Left ventricle myocardium inferior (tissue), 1 donor: ENCODE results near the gene DNAH11. TPM values are rescaled to one million over a fixed set of nuclear protein-coding genes. Genes with fewer than 3 reads are reported as not detected.

ENCODE experiments used
- DNase-seq: peaks from one replicate; pipeline ENCODE4 v3.0.0-alpha.2; 2020
- H3K27ac ChIP-seq: fragments of 200-600 bp; replicated peaks from 2 replicates; pipeline ENCODE4 v1.8.0; 2021
- H3K27me3 ChIP-seq: fragments of 200-600 bp; 2 replicates; pipeline ENCODE4 v1.8.0; 2021; ENCODE audit warnings: low read depth
- H3K36me3 ChIP-seq: fragments of 200-600 bp; 2 replicates; pipeline ENCODE4 v1.8.0; 2021
- H3K4me1 ChIP-seq: fragments of 200-600 bp; 2 replicates; pipeline ENCODE4 v1.8.0; 2021
- H3K4me3 ChIP-seq: fragments of 200-600 bp; 2 replicates; pipeline ENCODE4 v1.8.0; 2021; ENCODE audit warnings: mild to moderate bottlenecking, moderate library complexity
- H3K9me3 ChIP-seq: fragments of 200-600 bp; replicated peaks from 2 replicates; pipeline ENCODE4 v1.8.0; 2021
- intact Hi-C: fragments of 100-400 bp; cut with micrococcal nuclease; formaldehyde crosslinking; loops from one replicate; pipeline ENCODE4 v1.11.0; 2022
- long read RNA-seq: library from polyadenylated mRNA; unstranded; transcript quantifications from one replicate; pipeline ENCODE4 v2.0.0, GENCODE V29; 2021
- total RNA-seq: library from RNA; stranded (reverse); fragmentation: NEBNext Ultra II Directional; extraction: Animal tissue kit (Norgen Biotek cat#: 25700); gene quantifications from one replicate; pipeline ENCODE4 v1.2.1, GENCODE V29; 2021
- TF ChIP-seq, protein P1 (sequence below): fragments of 200-600 bp; IDR thresholded peaks from 2 replicates; pipeline ENCODE4 v1.8.0; 2021; ENCODE audit warnings: antibody characterized with exemption, mild to moderate bottlenecking, borderline replicate concordance
- donor health status: DM: no; HTN: yes; CAD: no; lungs with severe emphysema.

Gene DNAH11, protein sequence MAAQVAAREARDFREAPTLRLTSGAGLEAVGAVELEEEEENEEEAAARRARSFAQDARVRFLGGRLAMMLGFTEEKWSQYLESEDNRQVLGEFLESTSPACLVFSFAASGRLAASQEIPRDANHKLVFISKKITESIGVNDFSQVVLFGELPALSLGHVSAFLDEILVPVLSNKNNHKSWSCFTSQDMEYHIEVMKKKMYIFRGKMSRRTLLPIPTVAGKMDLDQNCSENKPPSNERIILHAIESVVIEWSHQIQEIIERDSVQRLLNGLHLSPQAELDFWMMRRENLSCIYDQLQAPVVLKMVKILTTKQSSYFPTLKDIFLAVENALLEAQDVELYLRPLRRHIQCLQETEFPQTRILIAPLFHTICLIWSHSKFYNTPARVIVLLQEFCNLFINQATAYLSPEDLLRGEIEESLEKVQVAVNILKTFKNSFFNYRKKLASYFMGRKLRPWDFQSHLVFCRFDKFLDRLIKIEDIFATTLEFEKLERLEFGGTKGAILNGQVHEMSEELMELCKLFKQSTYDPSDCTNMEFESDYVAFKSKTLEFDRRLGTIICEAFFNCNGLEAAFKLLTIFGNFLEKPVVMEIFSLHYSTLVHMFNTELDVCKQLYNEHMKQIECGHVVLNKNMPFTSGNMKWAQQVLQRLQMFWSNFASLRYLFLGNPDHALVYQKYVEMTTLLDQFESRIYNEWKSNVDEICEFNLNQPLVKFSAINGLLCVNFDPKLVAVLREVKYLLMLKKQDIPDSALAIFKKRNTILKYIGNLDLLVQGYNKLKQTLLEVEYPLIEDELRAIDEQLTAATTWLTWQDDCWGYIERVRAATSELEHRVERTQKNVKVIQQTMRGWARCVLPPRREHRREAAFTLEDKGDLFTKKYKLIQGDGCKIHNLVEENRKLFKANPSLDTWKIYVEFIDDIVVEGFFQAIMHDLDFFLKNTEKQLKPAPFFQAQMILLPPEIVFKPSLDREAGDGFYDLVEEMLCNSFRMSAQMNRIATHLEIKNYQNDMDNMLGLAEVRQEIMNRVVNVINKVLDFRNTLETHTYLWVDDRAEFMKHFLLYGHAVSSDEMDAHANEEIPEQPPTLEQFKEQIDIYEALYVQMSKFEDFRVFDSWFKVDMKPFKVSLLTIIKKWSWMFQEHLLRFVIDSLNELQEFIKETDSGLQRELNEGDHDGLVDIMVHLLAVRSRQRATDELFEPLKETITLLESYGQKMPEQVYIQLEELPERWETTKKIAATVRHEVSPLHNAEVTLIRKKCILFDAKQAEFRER (N-terminal part only)
- 0.74 TPM for total RNA-seq
- long read RNA-seq, partial matches to known transcripts = 0 of 2 reads
- long read RNA-seq, other reads (novel, unspliced or antisense) = 2 of 2 reads

DNA sequence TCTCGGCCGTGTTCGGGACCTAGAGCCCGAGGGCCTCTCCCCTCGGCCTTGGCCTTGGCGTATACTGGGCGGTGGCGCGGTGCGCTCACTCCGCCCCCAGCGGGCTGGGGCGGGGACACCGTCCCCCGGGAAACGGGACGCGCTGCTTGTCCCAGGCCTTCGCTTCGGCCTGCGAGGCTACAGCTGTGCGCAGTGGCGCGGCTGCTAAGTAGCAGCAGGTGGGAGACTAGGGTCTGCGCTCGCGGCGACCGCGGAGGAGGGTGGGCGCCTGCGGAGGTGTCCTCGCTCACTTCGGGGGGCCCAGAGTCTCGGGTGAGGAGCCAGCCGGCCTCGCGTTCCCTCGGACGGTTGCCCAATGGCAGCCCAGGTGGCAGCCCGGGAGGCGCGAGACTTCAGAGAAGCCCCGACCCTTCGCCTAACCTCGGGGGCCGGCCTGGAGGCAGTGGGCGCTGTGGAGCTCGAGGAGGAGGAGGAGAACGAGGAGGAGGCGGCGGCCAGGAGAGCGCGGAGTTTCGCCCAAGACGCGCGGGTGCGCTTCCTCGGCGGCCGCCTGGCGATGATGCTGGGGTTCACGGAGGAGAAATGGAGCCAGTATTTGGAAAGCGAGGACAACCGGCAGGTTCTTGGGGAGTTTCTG lies at the start of gene DNAH11:
Gene DNAH11, plus strand, starts transcription at position 149 of the 637 bp plus-strand sequence. Its CDS starts 207 bp downstream, at position 356.
- Histone ChIP-seq H3K27ac (no peak within 1 kb of the TSS), H3K36me3 (no peaks in the 10 kb centered on the region), H3K4me3 (peak within 1 kb of the TSS; percentile 69), H3K27me3 (peaks cover 86% of the 10 kb centered on the region), H3K4me1 (peaks cover 16% of the 10 kb centered on the region), H3K9me3 (no peaks in the 10 kb centered on the region)
- peak; percentile 28 for DNase-seq
- TF ChIP-seq, protein P1, sequence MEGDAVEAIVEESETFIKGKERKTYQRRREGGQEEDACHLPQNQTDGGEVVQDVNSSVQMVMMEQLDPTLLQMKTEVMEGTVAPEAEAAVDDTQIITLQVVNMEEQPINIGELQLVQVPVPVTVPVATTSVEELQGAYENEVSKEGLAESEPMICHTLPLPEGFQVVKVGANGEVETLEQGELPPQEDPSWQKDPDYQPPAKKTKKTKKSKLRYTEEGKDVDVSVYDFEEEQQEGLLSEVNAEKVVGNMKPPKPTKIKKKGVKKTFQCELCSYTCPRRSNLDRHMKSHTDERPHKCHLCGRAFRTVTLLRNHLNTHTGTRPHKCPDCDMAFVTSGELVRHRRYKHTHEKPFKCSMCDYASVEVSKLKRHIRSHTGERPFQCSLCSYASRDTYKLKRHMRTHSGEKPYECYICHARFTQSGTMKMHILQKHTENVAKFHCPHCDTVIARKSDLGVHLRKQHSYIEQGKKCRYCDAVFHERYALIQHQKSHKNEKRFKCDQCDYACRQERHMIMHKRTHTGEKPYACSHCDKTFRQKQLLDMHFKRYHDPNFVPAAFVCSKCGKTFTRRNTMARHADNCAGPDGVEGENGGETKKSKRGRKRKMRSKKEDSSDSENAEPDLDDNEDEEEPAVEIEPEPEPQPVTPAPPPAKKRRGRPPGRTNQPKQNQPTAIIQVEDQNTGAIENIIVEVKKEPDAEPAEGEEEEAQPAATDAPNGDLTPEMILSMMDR = peak; percentile 15
- intact Hi-C loops = no loop called here

DNA sequence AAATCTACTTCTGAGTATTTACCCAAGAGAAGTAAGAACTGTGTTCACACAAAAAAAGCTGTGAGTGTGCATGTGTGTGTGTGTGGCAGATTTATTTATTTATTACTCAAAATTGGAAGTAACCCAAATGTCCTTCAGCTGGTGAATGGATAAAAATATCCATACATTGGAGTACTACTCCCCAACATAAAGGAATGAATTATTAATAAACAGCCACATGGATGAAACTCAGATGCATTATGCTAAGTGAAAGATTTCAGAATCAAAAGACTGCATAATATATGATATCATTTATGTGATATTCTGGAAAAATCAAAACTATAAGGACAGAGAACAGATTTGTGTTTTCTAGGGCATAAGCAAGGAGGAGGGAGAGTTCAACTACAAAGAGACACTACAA lies 47.1 kb upstream of the DNAH11 start:
- peaks cover 42% of the 10 kb centered on the region for H3K9me3 ChIP-seq
- no peaks in the 10 kb centered on the region for H3K27me3 ChIP-seq
- no peaks in the 10 kb centered on the region for H3K4me1 ChIP-seq
- H3K27ac ChIP-seq = no peak overlapping the region
- H3K4me3 ChIP-seq = no peak overlapping the region
- TF ChIP-seq, protein P1 = no peak
- peaks cover 32% of the 10 kb centered on the region for H3K36me3 ChIP-seq
- no peak for DNase-seq
- intact Hi-C loops = no loop called here

DNA sequence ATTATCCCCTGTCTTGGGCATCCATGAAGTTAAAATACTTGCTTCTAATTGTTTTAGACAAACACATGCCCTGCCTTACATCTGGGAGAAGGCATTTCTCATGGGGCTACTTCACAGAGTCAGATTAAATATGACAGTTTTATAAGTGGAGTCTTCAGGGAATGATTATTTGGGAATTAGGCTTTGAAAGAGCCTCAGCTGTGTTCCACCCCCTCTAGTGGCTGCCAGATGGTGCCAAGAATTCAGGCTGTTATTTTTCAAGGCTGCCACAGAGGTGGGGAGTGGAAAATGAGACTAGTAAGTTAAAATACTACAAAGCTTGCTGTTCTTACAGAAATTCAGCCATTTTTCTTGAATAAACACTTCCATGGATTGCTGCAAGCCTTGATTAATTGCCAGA lies 45.8 kb upstream of the DNAH11 start:
- no peaks in the 10 kb centered on the region for H3K4me1 ChIP-seq
- H3K36me3 ChIP-seq = peaks cover 32% of the 10 kb centered on the region
- no peak overlapping the region for H3K27ac ChIP-seq
- intact Hi-C loops = no loop called here
- TF ChIP-seq, protein P1 = no peak
- no peak for DNase-seq
- no peak overlapping the region for H3K4me3 ChIP-seq
- H3K9me3 ChIP-seq = peaks cover 42% of the 10 kb centered on the region
- no peaks in the 10 kb centered on the region for H3K27me3 ChIP-seq

DNA sequence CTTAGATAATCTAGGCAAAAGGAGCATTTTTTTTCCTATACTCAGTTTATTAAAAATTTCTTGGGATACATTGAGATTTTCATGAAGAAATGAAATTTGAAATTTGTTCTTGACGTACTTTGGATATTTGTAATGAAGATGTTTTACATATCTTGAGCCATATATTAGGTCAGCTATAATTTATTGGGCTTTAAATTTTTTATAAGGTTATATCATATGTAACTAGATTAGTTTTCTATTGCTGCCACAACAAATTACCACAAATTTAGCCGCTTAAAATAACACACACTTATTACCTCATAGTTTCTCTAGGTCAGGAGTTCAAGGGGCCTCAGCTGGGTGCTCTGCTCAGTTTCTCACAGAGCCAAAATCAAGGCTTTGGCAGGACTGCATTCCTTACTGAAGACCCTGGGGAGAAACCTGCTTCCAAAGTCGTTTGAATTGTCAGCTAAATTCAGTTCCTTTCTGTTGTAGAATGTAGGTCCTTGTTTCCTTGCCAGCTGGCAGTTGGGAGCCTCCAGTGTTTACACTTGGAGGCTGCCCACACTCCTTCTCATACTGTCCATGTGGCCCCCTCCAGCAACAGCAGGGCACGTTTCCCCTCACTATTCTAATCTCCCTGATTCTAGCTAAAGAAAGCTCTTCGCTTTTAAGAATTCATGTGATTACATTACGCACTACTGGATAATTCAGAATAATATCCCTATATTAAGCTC lies 42.6 kb upstream of the DNAH11 start:
- Histone ChIP-seq H3K27me3 (no peaks in the 10 kb centered on the region), H3K9me3 (peaks cover 17% of the 10 kb centered on the region), H3K4me1 (no peaks in the 10 kb centered on the region), H3K4me3 (no peak overlapping the region), H3K27ac (no peak overlapping the region), H3K36me3 (peaks cover 13% of the 10 kb centered on the region)
- TF ChIP-seq, protein P1 = no peak
- intact Hi-C loops = loop anchor here (10.0 kb wide), 1 partner anchor 245 kb away; no protein-coding TSS in a partner anchor
- DNase-seq = no peak
